GM19240 (cell line): Measurements from ENCODE around the gene SESN1.

Experiments
- DNase-seq: peaks from one replicate; pipeline ENCODE4 v3.0.0; 2011; ENCODE audit warnings: low spot score; ENCODE audit not compliant: insufficient read length

SESN1 gene

DNA sequence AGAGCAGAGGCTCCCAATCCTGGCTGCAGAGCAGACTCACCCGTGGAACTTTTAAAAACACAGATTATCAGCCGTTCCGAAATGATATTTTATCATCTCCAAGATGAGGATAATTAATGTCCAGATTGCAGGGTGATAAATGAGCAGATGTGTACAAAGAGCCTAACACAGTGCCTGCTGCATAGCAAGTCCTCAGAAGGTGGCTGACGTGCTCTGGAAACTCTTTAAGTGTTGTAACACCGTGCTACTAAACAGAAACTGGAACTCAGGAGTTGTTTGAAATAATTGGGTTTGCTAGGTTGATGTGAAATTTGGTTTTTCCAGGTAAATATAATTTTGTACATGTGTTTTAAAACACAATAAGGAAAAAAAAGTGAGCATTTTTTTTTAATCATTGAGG, 128.4 kb downstream of the SESN1 start:
- DNase-seq: no peak

DNA sequence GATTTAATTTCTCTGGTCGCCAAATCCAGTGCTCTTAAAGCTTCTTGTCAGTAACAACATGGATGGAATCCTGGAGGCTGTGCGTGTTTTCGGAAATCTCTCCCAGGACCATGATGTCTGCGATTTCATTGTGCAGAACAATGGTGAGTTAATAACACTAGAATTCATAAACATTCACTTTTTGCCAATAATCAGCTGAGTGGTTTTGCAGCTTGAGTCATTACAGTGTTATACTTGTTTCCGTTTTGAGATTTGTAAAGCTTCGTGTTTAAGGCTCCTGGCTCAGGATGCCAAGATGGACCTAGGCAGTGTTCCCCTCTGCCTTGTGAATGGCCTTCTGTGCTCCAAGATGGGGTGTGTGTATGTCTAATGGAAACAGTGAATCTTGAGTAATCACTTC, 132.7 kb downstream of the SESN1 start:
- DNase-seq: no peak

DNA sequence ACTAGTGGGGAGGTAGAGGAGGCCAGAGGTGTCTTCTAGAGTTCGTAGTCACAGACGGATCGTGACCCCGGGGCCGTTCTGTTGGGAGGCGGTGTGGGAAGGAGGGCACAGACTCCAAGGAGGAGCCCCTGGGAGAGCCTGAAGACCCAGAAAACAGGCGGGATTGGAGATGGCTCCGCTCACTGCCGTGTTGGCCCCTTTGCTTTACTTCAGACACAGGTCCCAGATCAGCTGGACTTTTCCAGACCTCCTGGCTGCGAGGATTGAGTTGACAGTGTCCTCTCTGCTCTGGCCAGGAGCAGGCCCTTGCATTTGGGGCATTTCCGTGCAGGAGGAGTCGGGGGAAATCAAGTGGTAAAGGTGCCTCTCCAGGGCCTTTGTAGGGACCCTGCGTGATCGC, 133.6 kb downstream of the SESN1 start:
- no peak for DNase-seq

GRCh38 chr6:108960601-108961000, 134.0 kb downstream of the SESN1 start:
- no peak for DNase-seq

DNA sequence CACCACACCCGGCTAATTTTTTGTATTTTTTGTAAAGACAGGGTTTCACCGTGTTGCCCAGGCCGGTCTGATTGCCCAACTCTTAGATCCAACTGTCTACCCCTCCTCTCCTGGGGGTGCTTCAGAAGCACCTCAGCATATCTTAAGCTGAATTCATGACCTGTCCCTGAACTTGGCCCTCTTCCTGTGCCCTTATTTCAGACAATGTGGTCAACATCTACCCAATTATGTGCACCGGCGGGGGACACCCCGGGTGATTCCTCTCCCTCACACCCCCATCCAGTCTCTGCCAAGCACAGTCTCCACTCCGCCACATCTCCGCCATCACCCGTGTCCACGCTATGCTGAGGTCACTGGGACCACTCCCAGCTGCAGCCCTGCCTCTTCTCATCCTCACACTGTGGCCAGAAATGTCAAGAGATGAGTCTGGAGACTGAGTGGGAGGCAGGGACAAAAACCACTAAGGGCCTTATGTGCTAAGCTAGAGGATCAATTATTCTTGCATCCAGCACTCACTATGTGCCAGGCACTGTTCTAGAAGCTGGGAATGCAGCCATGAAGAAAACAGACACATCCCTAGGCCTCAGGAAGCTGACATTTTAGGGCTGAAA, 134.6 kb downstream of the SESN1 start:
- no peak for DNase-seq

GRCh38 chr6:108958900-108959770, 135.5 kb downstream of the SESN1 start:
- no peak for DNase-seq

DNA sequence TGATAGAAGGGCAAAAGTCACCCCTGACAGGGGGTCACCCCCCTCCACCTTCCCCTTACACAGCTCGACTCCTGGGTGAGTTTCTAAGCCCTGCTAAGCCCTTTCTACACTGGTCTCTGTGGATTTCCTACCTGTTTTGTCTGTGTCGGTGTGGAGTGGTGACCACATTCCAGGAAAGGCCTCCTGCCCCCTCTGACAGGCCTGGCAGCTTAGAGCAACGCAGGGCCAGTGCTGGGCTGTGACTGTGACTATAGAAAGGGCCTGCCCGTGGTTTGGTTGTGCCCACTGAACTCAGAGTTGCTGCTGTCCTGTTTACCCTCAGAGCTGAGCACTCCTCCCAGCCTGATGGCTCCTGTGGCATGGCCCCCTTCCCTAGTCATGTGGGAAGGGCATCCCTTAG, 137.4 kb downstream of the SESN1 start:
- DNase-seq: no peak

DNA sequence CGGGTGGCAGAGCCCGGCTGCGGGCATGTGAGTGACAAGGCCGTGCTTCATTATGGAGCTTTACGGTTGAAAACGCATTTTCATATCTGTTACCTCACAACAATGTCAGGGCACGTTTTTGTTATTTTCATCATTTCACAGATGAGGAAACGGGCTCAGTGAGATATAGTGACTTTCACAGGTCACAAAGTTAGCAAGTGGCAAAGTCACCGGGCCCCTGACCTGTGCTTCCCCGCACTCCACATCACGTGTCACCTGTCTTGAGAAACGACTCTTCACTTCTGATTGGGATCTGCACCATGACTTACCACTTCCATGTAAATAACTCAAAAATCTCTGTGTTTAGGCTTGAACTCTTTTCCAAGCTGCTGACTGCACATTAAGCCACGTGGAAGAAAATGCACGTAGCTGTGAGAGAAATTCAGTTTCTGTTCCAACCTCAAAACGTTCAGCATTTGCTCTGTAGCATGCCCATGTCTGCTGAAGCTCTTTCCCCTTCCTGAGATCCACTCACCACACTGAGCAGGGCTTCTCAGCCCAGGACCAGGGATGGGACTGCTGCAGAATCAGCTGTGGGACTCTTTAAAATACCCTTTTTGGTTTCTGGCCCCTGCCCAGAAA, 139.2 kb downstream of the SESN1 start:
- DNase-seq: no peak

GRCh38 chr6:108953681-108954080, 141.0 kb downstream of the SESN1 start:
- DNase-seq: no peak

- DNase-seq: no peak
Observed at GRCh38 chr6:108952776-108953486, 141.7 kb downstream of the SESN1 start.

DNA sequence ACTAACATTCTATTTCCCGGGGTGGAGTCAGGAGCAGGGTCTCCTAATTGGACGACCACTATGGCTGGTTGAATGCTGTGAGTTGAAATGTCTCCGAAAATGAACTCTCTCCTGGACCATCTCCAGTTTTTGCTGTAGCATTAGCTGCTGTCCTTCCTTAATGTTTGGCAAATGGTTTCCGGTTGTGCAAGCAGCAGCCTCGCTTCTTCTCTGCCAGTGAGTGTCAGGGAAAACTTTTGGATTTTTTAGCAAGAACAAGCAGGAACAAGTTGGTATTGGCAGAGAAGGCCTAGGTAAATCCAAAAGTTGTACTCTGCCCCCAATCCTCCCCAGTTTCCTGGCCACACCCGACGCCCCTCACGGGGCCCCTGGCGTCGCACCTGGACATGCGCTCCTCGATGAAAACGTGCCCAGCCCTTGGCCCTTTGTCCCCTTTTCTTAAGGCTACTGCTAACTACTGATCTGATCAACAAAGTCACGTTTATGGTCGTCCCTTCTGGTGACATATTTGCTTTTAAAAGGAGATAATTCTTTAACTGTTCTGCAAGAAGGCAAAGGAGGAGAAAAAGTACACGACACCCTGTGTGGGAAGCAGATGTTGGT, 143.2 kb downstream of the SESN1 start:
- DNase-seq: no peak

GRCh38 chr6:108948181-108948661, 146.4 kb downstream of the SESN1 start:
- no peak for DNase-seq

- DNase-seq: no peak
Observed at GRCh38 chr6:108947114-108947854, 147.4 kb downstream of the SESN1 start.

DNA sequence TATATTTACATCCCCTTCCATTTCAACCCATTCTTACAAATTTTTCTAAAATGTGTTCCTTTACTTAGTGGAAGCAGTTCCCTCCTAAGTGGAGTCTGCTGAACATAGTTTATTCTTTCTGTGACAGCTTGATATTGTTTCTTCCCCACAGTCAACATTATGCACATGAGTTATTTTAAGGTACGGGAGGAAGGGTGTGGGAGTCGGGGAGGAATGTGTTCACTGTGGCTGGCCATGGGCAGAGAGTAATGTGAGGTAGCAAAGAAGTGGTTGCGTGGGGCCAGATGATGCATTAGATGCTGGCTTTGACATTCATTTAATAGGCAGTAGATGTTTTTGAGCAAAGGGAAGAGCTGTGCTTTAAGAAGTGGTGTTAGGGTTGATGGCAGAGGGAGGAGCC, 148.0 kb downstream of the SESN1 start:
- DNase-seq: no peak

- DNase-seq: no peak
Observed at GRCh38 chr6:108945681-108946159, 148.9 kb downstream of the SESN1 start.

GRCh38 chr6:108944707-108945680, 149.7 kb downstream of the SESN1 start:
- no peak for DNase-seq

GRCh38 chr6:108944071-108944470, 150.6 kb downstream of the SESN1 start:
- DNase-seq: no peak

DNA sequence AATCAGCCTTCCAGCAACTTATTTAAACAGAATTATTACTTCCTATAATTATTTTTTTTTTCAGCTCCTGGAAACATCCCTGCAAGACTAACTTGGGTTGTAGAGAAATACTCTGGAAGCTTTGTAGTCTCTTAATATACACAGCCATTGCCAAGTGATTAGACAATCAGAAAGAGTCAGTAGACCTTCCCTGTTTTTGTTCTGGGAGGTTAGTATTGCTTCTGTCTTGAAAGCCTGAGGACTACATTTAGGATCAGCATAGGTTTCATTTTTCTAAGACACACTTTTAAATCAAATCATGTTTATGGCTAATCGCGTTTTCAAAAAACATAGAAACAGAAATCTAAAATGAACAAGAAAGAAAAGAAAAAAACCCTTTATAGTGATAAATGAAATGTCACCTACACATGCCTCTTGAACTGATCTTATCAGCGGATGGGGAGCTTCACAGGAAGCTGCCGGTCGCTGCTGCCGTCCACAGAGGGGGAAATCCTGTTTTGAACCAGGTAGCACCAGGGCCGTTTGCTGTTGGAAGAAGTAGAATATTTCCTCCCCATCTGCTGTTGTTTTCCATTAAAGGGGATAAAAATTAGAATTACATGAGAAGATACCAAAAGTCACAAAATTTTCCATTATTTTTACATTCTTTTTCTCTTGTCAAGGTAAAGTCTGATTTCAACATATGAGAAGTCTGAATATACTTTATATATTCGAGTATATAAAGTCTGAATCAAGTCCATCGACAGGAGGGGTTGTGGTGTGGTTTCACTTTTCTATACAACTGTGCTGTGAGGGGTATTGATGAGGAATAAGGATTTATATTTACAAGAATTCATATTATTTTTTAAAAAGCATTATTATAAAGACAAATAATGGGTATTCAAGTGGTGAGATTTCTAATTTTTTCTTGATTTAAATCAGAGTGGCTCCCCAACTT, 151.8 kb downstream of the SESN1 start:
- no peak for DNase-seq
